AG09319 (cell line): ENCODE results near the gene GALNT2.

Experiments used
- DNase-seq: peaks from one replicate; pipeline ENCODE4 v3.0.0-alpha.2; 2010; ENCODE audit warnings: low read depth; ENCODE audit errors: extremely low read depth
- TF ChIP-seq, protein P1 (sequence below): IDR thresholded peaks from 2 replicates; pipeline ENCODE4 v1.5.1; 2011; ENCODE audit warnings: low read depth, mild to moderate bottlenecking, inconsistent platforms, low read length, moderate library complexity

The GALNT2 gene

DNA sequence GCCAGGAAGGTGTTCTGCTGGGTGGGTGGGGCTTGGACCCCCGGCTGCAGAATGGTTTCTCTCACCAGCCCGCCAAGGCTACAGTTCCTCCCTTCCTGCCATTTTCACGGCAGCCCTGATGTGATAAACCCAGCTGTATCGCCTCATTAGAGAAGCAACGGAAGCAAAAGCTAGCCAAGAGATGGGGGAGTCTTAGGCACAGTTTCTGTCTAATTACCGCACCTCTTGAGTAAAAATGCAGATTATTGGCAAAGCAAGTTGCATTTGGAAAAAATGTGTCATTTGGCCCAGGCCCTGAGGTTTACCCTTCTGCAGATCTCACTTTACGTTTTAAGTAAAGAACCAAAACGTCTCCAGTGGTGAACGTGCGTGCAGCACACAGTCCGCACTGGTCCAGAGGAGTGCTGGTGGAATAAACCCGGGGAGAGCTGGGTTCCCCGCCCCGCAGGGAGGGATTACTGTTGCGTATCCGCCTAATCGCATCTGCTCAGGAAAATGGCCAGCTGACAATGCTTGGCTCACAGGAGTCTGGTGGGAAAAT, 109.9 kb downstream of the GALNT2 start:
- TF ChIP-seq, protein P1, sequence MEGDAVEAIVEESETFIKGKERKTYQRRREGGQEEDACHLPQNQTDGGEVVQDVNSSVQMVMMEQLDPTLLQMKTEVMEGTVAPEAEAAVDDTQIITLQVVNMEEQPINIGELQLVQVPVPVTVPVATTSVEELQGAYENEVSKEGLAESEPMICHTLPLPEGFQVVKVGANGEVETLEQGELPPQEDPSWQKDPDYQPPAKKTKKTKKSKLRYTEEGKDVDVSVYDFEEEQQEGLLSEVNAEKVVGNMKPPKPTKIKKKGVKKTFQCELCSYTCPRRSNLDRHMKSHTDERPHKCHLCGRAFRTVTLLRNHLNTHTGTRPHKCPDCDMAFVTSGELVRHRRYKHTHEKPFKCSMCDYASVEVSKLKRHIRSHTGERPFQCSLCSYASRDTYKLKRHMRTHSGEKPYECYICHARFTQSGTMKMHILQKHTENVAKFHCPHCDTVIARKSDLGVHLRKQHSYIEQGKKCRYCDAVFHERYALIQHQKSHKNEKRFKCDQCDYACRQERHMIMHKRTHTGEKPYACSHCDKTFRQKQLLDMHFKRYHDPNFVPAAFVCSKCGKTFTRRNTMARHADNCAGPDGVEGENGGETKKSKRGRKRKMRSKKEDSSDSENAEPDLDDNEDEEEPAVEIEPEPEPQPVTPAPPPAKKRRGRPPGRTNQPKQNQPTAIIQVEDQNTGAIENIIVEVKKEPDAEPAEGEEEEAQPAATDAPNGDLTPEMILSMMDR = no peak; the same call in 1 of the 2 replicates
- DNase-seq = no peak

DNA sequence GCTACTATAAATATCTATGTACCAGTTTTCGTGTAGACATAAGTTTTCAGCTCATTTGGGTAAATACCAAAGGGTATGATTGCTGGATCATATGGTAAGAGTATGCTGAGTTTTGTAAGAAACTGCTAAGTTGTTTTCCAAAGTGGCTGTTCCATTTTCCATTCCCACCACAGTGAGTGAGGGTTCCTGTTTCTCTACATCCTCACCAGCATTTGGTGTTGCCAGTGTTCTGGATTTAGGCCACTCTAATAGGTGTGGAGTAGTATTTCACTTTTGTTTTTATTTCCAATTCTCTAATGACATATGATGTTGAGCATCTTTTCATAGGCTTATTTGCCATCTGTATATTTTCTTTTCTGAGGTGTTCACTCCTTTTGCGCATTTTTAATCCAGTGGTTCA, 112.2 kb downstream of the GALNT2 start:
- TF ChIP-seq, protein P1 = no peak
- no peak for DNase-seq

DNA sequence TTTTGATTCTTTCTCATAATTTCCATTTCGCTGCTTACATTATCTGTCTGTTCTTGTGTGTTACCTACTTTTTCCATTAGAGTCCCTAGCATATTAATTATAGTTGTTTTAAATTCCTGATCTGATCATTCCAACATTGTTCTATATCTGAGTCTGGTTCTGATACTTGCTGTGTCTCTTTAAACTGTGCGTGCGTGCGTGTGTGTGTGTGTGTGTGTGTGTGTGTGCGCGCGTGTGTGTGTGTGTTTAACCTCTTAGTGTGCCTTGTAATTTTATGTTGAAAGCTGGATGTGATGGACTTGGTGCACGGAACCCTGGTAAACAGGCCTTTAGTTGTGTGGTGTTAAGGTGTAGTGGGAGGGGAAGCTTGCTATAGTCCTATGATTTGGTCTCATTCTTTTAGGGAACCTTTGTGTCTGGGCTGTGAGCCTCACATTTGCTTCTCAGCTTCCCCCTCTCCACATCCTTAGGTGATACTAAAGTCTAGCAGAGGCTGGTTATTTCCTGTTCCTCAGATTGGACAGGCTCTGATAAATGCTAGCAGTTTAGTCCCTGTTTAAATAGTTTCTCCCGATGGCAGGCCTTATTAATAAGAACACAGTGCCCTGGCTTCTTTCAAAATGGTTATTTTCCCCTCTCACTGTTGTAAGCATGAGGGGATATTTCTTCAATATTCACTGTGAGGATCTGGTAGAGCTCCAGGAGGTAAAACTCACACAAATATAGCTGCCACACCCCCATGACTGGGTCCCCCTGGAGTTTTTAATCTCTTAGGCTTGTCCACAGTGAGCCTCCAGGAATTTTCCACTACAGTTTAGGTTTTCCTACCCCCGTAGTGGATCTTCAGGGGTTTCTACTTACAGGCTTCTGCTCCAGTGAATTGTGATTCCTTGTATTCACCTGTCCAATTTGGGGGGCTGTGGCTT, 118.3 kb downstream of the GALNT2 start:
- TF ChIP-seq, protein P1 = no peak
- DNase-seq = no peak

DNA sequence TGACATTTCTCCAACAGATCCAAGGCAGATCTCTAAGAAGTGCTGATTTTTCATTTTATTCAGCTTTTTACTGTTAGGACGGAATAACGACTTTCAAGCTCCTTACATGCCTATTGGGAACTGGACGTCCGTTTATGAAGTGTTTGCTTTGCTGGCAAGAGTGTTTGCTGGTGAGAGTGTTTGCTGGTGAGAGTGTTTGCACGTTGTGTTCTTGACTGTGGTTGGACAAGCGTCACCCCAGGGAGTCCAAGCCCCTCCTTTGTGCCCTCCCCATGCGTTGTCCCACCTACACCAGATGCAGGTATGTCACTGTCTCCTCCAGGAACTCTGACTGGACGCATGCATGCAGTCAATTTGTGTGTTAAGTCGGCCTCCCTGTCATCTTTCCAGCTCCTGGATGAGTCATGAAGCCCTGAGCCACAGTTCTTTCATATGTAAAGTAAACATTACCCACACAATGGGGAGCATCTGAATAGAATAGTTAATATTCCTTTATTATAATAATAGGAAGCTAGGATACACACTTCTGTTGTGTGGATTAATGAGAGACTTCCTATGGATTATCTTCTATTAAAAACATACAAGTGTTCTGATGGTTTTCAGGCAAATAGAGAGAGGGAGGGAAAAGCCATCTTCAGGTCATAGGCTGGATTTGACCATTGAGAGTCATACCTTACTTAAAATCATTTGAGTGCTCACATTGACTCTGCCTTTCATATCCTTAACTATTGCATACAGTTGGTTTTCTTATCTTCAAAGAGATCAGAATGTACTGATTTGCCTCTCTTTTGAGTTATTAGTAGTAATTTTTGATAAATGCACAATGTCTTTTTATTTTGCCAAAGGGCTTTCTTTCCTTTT, 119.2 kb downstream of the GALNT2 start:
- TF ChIP-seq, protein P1 = no peak
- DNase-seq = peak; percentile 43

DNA sequence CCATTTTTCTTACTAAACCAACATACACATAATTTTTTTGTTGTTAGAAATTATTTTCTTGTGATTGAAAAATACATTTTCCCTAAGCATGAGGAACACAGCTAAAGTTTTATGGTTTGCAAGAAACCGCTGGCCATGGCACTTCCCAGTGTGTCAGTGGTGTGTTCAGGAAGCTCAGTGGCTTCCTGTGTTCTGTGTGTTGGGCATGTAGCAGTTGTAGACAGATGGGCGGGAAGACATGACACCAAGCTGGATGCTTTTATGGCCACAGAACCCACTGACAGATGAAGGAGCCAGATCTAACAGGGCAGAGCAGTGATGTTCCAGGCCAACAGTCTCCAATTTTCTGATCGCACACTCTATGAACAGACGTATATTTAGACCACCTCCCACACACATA, 119.8 kb downstream of the GALNT2 start:
- TF ChIP-seq, protein P1 = no peak
- DNase-seq = no peak

DNA sequence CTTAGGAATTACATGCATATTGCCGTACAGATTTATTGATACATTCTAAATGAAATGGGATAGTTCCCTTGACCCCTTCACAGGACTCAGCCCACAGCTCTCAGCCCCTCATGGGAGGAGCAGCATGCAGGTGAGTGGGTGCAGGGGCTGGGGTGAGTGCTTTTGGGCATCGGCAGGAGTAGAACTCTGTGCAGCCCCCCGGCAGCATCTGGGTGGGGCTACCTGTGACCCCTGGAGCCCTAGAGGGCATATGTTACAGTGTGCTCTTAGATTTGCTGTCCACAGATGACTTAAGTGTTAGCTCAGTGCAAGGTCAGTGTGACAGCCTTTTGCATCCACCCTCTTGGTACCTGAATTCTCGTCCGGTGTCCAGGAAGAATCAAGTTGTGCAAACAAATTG, 120.3 kb downstream of the GALNT2 start:
- TF ChIP-seq, protein P1 = no peak
- no peak for DNase-seq
